GM12878 (cell line): Measurements from ENCODE around the gene SHD.

Source experiments
- ATF3 ChIP-seq: IDR thresholded peaks from 2 replicates; pipeline ENCODE4 v1.6.1; 2011; ENCODE audit warnings: low read depth, mild to moderate bottlenecking, low read length, moderate library complexity, borderline replicate concordance; ENCODE audit errors: extremely low read depth
- CTCF ChIP-seq, 3 experiments: IDR thresholded peaks in 2 of 3; conservative IDR thresholded peaks in 1 of 3; 2 replicates each; pipeline ENCODE4 v1.5.1; 2011; ENCODE audit warnings: low read depth in 3 of 3, low read length in 3 of 3, mild to moderate bottlenecking in 3 of 3, control low read depth in 2 of 3, moderate library complexity in 2 of 3, inconsistent platforms in 1 of 3, mixed read lengths in 1 of 3; ENCODE audit not compliant: control insufficient read depth in 2 of 3, insufficient read depth in 1 of 3; ENCODE audit errors: extremely low read depth in 1 of 3
- EP300 ChIP-seq, 2 experiments: fragments of 150-350 bp in 1 of 2; IDR thresholded peaks; 2 replicates each; pipeline ENCODE4 v1.6.1; 2011 to 2012; ENCODE audit warnings: low read depth in 2 of 2, low read length in 2 of 2, borderline replicate concordance in 1 of 2, improper control_type of control experiment in 1 of 2, inconsistent platforms in 1 of 2; ENCODE audit not compliant: control insufficient read depth in 1 of 2
- HDAC2 ChIP-seq: fragments of 200-600 bp; sonication (generic); IDR thresholded peaks from 2 replicates; pipeline ENCODE4 v1.6.1; 2017
- HDAC6 ChIP-seq: fragments of 200-600 bp; sonication (generic); IDR thresholded peaks from one replicate; pipeline ENCODE4 v1.8.0; 2017; ENCODE audit warnings: antibody characterized with exemption; ENCODE audit not compliant: unreplicated experiment
- POLR2A ChIP-seq: IDR thresholded peaks from 2 replicates; pipeline ENCODE4 v1.6.1; 2011; ENCODE audit warnings: low read depth, mild to moderate bottlenecking, low read length
- STAT3 ChIP-seq: IDR thresholded peaks from 2 replicates; pipeline ENCODE4 v1.6.1; 2011; ENCODE audit warnings: low read depth, low read length, improper control_type of control experiment
- ZNF274 ChIP-seq: IDR thresholded peaks from one replicate; pipeline ENCODE4 v1.8.0; 2011; ENCODE audit not compliant: insufficient read length, insufficient read depth

- TF ChIP-seq CTCF (IDR thresholded peaks at IDR 0.05 in 2 of 3, conservative IDR thresholded peaks at IDR 0.05 in 1 of 3; ENCODE audit: control insufficient read depth in 2 of 3, extremely low read depth in 1 of 3, insufficient read depth in 1 of 3, low read depth in 3 of 3, low read length in 3 of 3) (no peak), ATF3 (no peak), ZNF274 (no peak), HDAC6 (no peak), POLR2A (no peak), HDAC2 (no peak), STAT3 (no peak), EP300 (IDR thresholded peaks at IDR 0.05; ENCODE audit: borderline replicate concordance in 1 of 2, control insufficient read depth in 1 of 2, low read depth in 2 of 2, low read length in 2 of 2) (no peak)
Measured at GRCh38 chr19:4319067-4319718, 40.1 kb downstream of the SHD start.
